Lung (tissue), 12 donors: ENCODE data around the gene ADCY5. TPM values are rescaled to one million over a fixed set of nuclear protein-coding genes. Genes with fewer than 3 reads are reported as not detected.

Experiments
- ATAC-seq: fragments of 200-7000 bp; cut with Tn5 transposase; one replicate; pipeline ENCODE4 v1.9.1; 2020; ENCODE audit warnings: moderate number of reproducible peaks; ENCODE audit not compliant: insufficient read depth, low FRiP score
- DNase-seq, 3 donors: peaks; one replicate each; pipeline ENCODE4 v3.0.0-alpha.2; 2013 to 2017
- H3K27ac ChIP-seq, 2 donors: one replicate each; pipeline ENCODE4 v1.5.1; 2013; ENCODE audit warnings: mild to moderate bottlenecking in 2 of 2, moderate library complexity in 2 of 2, control low read depth in 1 of 2, inconsistent platforms in 1 of 2, low read depth in 1 of 2, low read length in 1 of 2
- H3K27me3 ChIP-seq, 3 donors: one replicate each; pipeline ENCODE4 v1.5.1; 2013; ENCODE audit warnings: low read length in 2 of 3; ENCODE audit not compliant: control insufficient read depth in 3 of 3, insufficient read depth in 3 of 3
- H3K36me3 ChIP-seq, 4 donors: one replicate each; pipeline ENCODE4 v1.5.1; 2013; ENCODE audit warnings: low read length in 4 of 4, mild to moderate bottlenecking in 1 of 4, moderate library complexity in 1 of 4; ENCODE audit not compliant: control insufficient read depth in 4 of 4, insufficient read depth in 4 of 4
- H3K4me1 ChIP-seq, 5 donors: one replicate each; pipeline ENCODE4 v1.5.1; 2013; ENCODE audit warnings: low read length in 5 of 5, mild to moderate bottlenecking in 2 of 5, moderate library complexity in 1 of 5; ENCODE audit not compliant: control insufficient read depth in 5 of 5, insufficient read depth in 5 of 5
- H3K4me3 ChIP-seq: one replicate; pipeline ENCODE4 v1.5.1; 2013; ENCODE audit warnings: mild to moderate bottlenecking, control low read depth, moderate library complexity
- H3K9ac ChIP-seq, 2 donors: one replicate each; pipeline ENCODE4 v1.5.1; 2013; ENCODE audit warnings: low read length in 2 of 2, control low read depth in 1 of 2; ENCODE audit not compliant: insufficient read depth in 1 of 2
- H3K9me3 ChIP-seq, 4 donors: one replicate each; pipeline ENCODE4 v1.5.1; 2013; ENCODE audit warnings: low read length in 3 of 4, mild to moderate bottlenecking in 1 of 4, moderate library complexity in 1 of 4; ENCODE audit not compliant: control insufficient read depth in 4 of 4, insufficient read depth in 3 of 4
- WGBS, 2 donors: extraction: QIAGEN DNeasy Blood & Tissue Kit; methylation state at CpG; one replicate each; pipeline ENCODE4 v1.1.7; 2013; 5-methylcytosine and 5-hydroxymethylcytosine counted together
- polyA plus RNA-seq, 2 donors: library from polyadenylated mRNA; stranded (reverse); fragments of 200-250 nt; gene quantifications; one replicate each; pipeline ENCODE4 v1.2.1, GENCODE V29; 2013
- total RNA-seq, 2 donors: library from RNA; depleted of rRNA in 1 of 2; stranded (reverse); fragments of >200 nt in 1 of 2; gene quantifications; one replicate each; pipeline ENCODE4 v1.2.1, GENCODE V29; 2014 to 2021
- TF ChIP-seq, protein P1 (sequence below): IDR thresholded peaks from 2 replicates; pipeline ENCODE4 v1.5.1; 2012; ENCODE audit warnings: mild to moderate bottlenecking; ENCODE audit errors: control extremely low read depth, extremely low read depth
- donor health status: control.
- donor health status: control.
- donor health status: Bipolar disorder and iron deficiency.
- donor health status: healthy.
- donor health status: DM: yes; HTN: yes; CAD: no.

ADCY5 gene
- total and polyA plus RNA-seq, 4 donors: 1.2 to 8.4 (median 2.4) TPM

GRCh38 chr3:123373474-123373987 lies 75.4 kb downstream of the ADCY5 start:
- ATAC-seq (no peak), DNase-seq (peak in 1 of 3 donors; percentile 38)
- H3K36me3 ChIP-seq: no peaks in the 10 kb centered on the region
- H3K9ac ChIP-seq: no peak overlapping the region
- H3K27me3 ChIP-seq: no peaks in the 10 kb centered on the region
- peaks cover 3 to 39% (median 20%) of the 10 kb centered on the region in 5 donors for H3K4me1 ChIP-seq
- peaks cover 0 to 2% (median under 1%) of the 10 kb centered on the region in 4 donors for H3K9me3 ChIP-seq
- H3K4me3 ChIP-seq: no peak overlapping the region
- TF ChIP-seq, protein P1, sequence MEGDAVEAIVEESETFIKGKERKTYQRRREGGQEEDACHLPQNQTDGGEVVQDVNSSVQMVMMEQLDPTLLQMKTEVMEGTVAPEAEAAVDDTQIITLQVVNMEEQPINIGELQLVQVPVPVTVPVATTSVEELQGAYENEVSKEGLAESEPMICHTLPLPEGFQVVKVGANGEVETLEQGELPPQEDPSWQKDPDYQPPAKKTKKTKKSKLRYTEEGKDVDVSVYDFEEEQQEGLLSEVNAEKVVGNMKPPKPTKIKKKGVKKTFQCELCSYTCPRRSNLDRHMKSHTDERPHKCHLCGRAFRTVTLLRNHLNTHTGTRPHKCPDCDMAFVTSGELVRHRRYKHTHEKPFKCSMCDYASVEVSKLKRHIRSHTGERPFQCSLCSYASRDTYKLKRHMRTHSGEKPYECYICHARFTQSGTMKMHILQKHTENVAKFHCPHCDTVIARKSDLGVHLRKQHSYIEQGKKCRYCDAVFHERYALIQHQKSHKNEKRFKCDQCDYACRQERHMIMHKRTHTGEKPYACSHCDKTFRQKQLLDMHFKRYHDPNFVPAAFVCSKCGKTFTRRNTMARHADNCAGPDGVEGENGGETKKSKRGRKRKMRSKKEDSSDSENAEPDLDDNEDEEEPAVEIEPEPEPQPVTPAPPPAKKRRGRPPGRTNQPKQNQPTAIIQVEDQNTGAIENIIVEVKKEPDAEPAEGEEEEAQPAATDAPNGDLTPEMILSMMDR: no peak
- peak overlapping the region in 1 of 2 donors; percentile 86 for H3K27ac ChIP-seq
- 49 to 58% methylated on average over 12 to 13 of the region's 13 CpGs for WGBS, 2 donors

DNA sequence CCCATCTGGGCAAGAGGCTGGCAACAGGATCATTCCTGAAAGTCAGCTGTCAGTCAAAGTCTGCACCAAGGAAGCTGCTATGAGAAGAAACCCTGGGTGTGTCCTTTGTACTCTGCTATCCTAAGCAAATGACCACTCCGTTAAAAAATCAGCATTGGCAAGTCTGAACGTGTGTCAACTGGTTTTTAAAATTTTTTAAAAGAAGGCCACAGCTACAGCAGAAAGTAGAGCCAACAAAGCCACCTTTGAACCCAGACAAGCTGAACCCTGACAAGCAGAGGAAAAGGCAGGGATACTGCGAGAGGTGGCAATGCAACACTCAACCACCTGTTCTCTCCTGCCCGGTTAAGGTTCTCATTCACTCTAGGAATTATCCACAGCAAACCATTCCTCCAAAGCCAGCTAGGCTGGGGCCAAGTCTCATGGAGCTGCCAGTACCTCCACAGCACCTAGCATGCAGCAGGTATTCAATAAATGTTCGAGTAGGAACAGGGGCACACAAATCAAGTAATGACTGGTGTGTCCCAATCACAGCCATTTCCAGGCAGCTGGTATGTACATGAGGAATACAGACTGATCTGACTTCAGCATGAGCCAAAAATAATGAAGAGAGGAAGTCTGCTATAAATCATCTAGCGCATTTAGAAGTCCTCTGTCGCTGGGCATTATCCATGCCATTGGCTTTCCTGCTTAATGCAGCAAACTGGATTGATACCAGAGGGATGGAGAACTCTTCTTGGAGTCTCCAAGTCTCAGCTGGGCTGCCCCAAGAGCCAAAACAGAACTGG lies 76.0 kb downstream of the ADCY5 start:
- 58 to 61% methylated on average over 7 of the region's 7 CpGs for WGBS, 2 donors
- peak overlapping the region in 1 of 2 donors; percentile 85 for H3K27ac ChIP-seq
- DNase-seq (peak in 1 of 3 donors; percentile 63), ATAC-seq (no peak)
- no peaks in the 10 kb centered on the region for H3K36me3 ChIP-seq
- peaks cover 3 to 39% (median 20%) of the 10 kb centered on the region in 5 donors for H3K4me1 ChIP-seq
- TF ChIP-seq, protein P1: no peak
- no peak overlapping the region for H3K9ac ChIP-seq
- peaks cover 0 to 2% (median under 1%) of the 10 kb centered on the region in 4 donors for H3K9me3 ChIP-seq
- no peaks in the 10 kb centered on the region for H3K27me3 ChIP-seq
- no peak overlapping the region for H3K4me3 ChIP-seq

DNA sequence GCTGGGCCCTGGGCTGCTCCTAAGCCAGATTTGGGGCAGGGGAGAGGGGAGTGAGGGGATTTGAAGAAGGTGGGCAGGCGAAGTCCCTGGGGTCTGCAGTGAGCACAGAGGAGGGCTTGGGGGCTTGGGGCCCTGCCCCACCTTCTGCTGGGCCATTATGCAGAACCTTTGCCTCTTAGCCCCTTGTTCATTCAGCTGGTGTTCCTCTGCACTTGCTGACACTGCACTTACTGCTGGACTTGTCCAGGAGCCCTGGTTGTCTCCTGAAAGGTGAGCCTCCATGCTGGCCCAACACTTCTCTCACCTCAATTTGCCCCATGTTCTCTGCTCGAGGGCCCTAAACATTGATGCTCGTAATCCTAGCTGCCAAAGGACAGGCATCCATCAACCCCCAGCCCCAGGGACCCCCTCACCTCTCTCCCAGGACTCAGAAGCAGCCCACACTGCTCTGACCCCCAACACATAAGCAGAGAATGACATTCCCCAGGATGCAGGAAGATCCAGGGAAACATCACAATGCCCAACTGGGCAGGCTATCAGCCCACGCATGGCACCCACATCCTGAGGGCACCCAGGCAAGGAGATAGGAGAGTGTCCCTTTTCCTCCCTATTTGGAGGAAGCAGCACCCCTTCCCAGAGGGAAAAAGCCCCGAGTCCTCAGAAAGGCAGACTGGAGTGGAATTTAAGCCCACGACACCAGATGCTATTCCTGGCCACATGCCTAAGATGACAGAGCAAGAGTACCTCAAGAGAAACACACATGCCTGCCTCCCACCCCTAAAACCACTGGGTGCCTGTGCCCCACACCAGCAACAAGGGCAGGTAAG lies 76.8 kb downstream of the ADCY5 start:
- 61 to 76% methylated on average over 6 of the region's 6 CpGs for WGBS, 2 donors
- Histone ChIP-seq H3K9ac (no peak overlapping the region), H3K4me1 (peaks cover 4 to 37% (median 17%) of the 10 kb centered on the region in 5 donors), H3K27ac (peak overlapping the region in 1 of 2 donors; percentile 85), H3K9me3 (peaks cover 0 to 2% (median under 1%) of the 10 kb centered on the region in 4 donors), H3K4me3 (no peak overlapping the region), H3K27me3 (no peaks in the 10 kb centered on the region), H3K36me3 (no peaks in the 10 kb centered on the region)
- peak in 2 of 3 donors; percentile 29 to 64 for DNase-seq
- TF ChIP-seq, protein P1: no peak
- ATAC-seq: no peak
